Forelimb muscle (tissue), 1 donor: ENCODE data around the gene CRKL. TPM values are rescaled to one million over a fixed set of nuclear protein-coding genes. Genes with fewer than 3 reads are reported as not detected.

Source experiments
- DNase-seq: peaks from one replicate; pipeline ENCODE4 v3.0.0-alpha.2; 2013; ENCODE audit warnings: low read depth
- polyA plus RNA-seq: library from polyadenylated mRNA; unstranded; fragments of 120-200 nt; gene quantifications from one replicate; pipeline ENCODE4 v1.2.1, GENCODE V29; 2013; ENCODE audit not compliant: insufficient read length

CRKL gene
- polyA plus RNA-seq, 1 donor, result 41.5 TPM

DNA sequence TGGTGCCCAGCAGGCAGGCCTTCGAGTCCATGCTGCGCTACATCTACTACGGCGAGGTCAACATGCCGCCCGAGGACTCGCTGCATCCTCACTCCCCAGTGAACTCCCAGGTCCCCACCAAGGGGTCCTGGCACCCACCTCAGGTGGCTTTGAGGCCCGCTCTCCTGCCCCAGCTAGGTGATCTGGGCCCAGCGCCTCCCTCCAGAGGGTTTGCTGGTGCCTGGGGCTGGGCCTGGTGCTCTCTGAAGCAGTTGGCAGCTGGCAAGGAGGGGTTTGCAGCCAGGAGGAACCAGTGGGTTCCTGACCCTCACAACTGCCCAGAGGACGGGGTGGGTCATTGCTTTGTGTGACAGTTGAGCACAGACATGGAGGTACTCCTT lies 78.8 kb downstream of the CRKL start:
- no peak for DNase-seq

DNA sequence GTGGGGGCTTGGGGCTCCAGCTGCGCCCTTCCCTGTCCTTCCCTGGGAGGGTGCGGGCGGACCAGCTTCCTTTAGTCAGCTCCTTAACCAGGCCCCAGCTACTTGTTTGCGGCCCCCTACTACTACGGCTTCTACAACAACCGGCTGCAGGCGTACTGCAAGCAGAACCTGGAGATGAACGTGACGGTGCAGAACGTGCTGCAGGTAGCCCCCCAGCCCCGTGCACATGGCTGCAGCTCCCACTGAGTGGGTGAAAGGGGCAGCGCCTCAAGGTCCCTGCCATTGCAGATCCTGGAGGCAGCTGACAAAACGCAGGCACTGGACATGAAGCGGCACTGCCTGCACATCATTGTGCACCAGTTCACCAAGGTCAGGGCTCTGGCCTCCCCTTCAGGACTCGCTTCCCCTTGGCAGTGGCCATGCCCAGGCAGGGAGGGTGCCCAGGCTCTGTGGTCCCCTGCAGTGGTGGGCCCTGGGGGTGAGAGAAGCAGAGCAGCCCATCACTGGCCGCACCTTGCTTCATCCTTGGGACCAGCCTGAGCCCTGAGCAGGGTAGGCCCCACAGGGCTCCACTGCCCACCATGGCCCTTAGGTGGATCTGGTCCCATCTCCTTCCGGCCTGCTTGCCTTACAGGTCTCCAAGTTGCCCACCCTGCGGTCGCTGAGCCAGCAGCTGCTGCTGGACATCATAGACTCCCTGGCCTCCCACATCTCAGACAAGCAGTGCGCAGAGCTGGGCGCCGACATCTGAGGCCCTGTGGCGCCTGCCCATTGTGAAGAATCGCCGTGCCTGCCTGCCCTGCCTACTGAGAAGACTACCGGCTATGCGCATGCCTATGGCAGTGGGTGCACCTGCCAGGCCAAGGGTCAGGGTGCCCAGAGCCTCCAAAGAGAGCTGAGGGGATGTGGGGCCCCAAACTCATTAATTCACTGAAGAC lies 79.7 kb downstream of the CRKL start:
- no peak for DNase-seq

DNA sequence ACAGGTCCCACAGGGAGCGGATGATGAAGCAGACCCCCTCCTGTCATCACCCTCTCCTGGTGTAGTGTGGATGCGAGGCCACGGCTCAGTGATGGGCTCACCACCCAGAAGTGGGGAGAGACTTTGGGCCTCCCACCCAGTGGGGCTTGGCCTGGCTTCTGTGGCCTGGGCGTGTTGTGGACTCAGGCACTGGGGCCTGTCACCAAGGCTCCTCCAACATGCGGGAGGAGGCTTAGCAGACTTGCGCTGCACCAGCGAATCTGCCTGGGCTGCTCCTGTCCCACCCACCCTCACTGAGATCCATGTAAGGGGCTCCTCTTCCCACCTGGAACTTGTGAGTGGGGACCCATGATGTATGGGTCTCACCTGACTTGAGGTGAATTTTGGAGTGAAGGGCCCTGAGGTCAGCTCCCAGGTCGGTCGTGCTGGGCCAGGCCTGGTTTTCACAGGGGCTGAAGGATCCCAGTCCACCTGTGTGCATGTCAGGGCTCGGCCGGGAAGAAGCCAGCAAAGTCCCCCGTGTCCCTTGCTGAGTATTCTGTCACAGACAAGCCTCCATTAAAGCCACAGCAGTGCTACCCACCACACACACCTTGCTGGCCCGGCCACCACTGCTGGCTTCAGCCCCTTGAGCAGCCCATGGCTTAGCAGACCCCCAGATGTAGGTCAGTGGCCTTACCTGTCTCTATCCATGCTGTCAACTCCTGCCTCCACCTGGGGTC lies 80.5 kb downstream of the CRKL start:
- no peak for DNase-seq

GRCh38 chr22:20998411-20999336 lies 81.5 kb downstream of the CRKL start:
- DNase-seq, result no peak

DNA sequence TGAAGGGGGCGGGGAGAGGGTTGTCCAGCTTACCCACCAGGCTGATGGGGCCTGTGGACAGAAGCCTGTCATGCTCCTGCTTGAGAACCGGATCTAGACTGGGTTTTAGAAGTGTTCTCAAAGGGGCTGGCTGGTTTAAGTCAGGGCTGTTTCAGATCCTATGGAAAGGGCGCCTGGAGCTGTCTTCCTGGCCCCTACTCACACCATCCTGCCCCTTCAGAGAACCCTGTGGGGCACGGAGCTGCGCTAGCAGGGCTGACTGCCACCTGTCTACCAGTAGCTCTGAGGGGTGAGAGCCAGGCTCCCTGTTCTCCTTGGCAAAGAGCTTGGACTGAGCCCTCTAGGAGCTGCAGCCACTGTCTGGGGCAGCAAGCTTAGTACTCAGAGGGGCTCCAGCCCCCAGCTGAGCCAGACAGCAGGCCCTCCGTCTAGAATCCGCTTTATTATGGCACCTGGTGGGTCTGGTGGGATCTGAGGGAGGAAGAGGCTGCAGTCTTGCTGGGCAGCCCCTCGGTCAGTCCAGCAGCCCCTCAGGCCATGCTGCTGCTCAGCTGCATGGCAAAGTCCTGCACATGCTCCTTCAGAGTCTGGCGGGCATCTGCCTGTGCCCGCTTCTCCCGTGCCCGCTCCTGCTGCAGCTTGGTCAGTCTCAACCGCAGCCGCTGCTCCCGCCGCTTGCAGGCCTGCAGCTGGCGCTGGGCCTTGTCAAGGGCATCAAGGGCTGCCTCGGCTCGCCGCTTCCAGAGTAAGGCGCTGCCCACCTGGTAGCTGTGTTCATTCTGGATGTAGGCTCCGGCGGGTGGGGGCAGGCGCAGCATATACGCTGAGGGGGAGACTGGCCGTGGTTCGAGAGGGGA lies 82.4 kb downstream of the CRKL start:
- DNase-seq, result no peak

DNA sequence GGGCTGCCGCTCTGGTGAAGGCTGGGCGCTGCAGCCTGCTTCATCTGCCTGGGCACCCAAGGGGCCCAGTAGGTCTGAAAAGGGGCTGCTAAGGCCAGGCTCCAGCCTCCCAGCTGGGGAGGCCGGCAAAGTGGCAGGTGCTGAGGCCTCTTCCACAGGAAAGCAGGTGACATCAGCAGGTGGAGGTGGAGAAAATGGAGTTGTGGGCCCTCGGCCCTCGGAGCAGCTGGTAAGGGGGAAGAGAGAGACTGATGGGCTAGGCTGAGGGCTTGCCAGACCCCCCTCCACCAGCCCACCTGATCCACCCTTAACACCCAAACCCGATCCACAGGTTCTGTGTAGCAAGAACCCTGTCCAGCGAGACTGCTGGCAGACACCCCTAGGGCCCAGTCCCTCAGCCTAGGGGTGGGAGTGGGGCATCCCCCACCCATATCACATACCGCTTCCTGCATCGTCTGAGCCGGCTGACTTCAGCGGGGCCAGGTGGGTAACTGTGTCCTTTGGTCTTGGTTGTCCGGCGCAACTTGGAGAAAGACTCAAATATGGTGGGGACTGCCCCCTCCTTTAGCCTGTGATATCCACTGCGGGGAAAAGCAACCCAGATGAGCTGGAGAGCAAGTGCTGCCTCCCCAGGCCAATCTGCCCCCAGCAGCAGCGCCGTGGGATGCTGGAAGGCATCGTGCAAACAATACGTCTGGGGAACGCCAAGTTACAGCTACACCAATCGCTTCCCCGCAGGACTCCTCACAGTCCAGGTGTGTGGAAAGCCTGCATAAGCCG lies 83.2 kb downstream of the CRKL start:
- DNase-seq, result no peak

- no peak for DNase-seq
Observed at GRCh38 chr22:21000987-21001600, 83.9 kb downstream of the CRKL start.

DNA sequence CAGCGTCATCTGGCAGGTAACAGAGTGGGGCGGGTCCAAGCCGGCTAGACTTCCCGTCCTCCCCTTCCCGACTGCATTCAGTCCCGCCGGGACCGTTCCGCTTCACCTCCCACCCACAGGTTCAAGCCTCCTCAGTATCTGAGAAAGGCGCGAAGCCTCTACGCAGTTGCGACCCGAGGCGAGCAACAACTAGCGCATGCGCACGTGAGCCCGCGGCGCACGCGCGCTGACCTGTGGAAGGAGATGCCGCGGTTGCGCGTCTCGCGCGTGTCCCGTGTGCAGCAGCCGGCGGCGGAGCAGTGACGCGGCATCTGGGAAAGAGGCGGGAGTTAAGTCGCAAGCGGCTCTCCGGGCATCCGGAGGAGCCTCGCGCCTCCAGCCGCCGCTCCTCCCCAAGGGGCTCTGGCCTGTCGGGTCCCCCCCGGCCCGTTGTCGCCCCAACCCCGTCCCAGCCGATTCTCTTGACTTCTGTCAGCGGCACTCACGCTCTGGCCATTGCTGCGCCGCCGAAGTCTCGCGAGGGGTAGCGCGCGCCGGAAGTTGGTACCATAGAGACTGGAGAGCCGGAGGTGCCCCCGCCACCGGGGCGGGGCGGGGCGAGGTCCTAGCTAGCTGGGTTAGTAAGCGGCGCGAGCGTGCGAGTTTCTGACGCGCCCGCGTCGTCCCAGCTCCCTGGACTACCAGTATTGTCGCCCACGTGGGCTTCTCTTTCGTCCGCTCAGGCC lies 84.6 kb downstream of the CRKL start, which contains the start of gene THAP7:
Gene THAP7, minus strand, starts transcription at position 518 of the 725 bp plus-strand sequence. Its CDS starts 207 bp downstream, at position 311.
- peak; percentile 93 for DNase-seq

Other genes with a start within 250 kb of the CRKL start
- not detected for gene SERPIND1, start 143.3 kb upstream of the CRKL start, polyA plus RNA-seq
- gene PI4KA, start 58.6 kb upstream of the CRKL start, polyA plus RNA-seq, result 30.3 TPM
- 18.0 TPM for gene SNAP29, start 58.4 kb upstream of the CRKL start, polyA plus RNA-seq
- gene AIFM3, start 49.8 kb downstream of the CRKL start, polyA plus RNA-seq, result 0.19 TPM
- gene LZTR1, start 64.9 kb downstream of the CRKL start, polyA plus RNA-seq, result 32.6 TPM
- 15.5 TPM for gene THAP7, start 84.7 kb downstream of the CRKL start, polyA plus RNA-seq
- gene P2RX6, start 97.8 kb downstream of the CRKL start, polyA plus RNA-seq, result 26.5 TPM
- gene SLC7A4, start 115.2 kb downstream of the CRKL start, polyA plus RNA-seq, result 0.81 TPM
- gene LRRC74B, start 128.5 kb downstream of the CRKL start, polyA plus RNA-seq, result 0.18 TPM